AG09309 (cell line): ENCODE results near the gene VAT1L.

Experiments
- DNase-seq: peaks from one replicate; pipeline ENCODE4 v3.0.0-alpha.2; 2010; ENCODE audit warnings: low read depth
- H3K4me3 ChIP-seq: 2 replicates; pipeline ENCODE4 v1.5.1; 2011; ENCODE audit warnings: mild to moderate bottlenecking, low read depth, low read length, moderate library complexity; ENCODE audit not compliant: control insufficient read depth
- CTCF ChIP-seq: IDR thresholded peaks from 2 replicates; pipeline ENCODE4 v1.5.1; 2011; ENCODE audit warnings: mild to moderate bottlenecking, low read depth, low read length, inconsistent platforms; ENCODE audit not compliant: insufficient read depth, control insufficient read depth; ENCODE audit errors: missing control alignments

Gene VAT1L

GRCh38 chr16:77762262-77762661 lies 26.1 kb upstream of the VAT1L start:
- TF ChIP-seq CTCF = no peak
- H3K4me3 ChIP-seq = no peak overlapping the region
- DNase-seq = no peak

- no peak for DNase-seq
- H3K4me3 ChIP-seq = no peak overlapping the region
- TF ChIP-seq CTCF = no peak
Measured at GRCh38 chr16:77763994-77764393, 24.4 kb upstream of the VAT1L start.

- H3K4me3 ChIP-seq = no peak overlapping the region
- no peak for TF ChIP-seq CTCF
- no peak for DNase-seq
Measured at GRCh38 chr16:77767211-77767610, 21.2 kb upstream of the VAT1L start.

GRCh38 chr16:77767826-77768225 lies 20.5 kb upstream of the VAT1L start:
- DNase-seq = no peak
- no peak overlapping the region for H3K4me3 ChIP-seq
- TF ChIP-seq CTCF = no peak

- TF ChIP-seq CTCF = no peak
- no peak overlapping the region for H3K4me3 ChIP-seq
- no peak for DNase-seq
Measured at GRCh38 chr16:77775911-77776909, 12.2 kb upstream of the VAT1L start.

- no peak for DNase-seq
- H3K4me3 ChIP-seq = no peak overlapping the region
- TF ChIP-seq CTCF = no peak
Measured at GRCh38 chr16:77777745-77778144, 10.6 kb upstream of the VAT1L start.
